Neuron (in vitro differentiated cells): ENCODE results near the gene SYNDIG1L.
"Not testable (repeated sequence)": the region's sequence is repeated elsewhere in the genome, so short reads cannot be mapped to it uniquely, and the experiment has no call there.

ENCODE experiments used
- H2AFZ ChIP-seq: one replicate; pipeline ENCODE4 v1.6.1; 2013; ENCODE audit warnings: low read depth, mild to moderate bottlenecking, inconsistent platforms, low read length, moderate library complexity
- H3K27me3 ChIP-seq: one replicate; pipeline ENCODE4 v1.6.1; 2013; ENCODE audit warnings: low read length; ENCODE audit not compliant: insufficient read depth
- H3K36me3 ChIP-seq: one replicate; pipeline ENCODE4 v1.6.1; 2013; ENCODE audit warnings: low read length; ENCODE audit not compliant: insufficient read depth
- H3K4me1 ChIP-seq: one replicate; pipeline ENCODE4 v1.6.1; 2013; ENCODE audit warnings: low read length; ENCODE audit not compliant: insufficient read depth
- H3K4me3 ChIP-seq: 2 replicates; pipeline ENCODE4 v1.5.1; 2013; ENCODE audit warnings: mild to moderate bottlenecking, low read length, moderate library complexity
- H3K9me3 ChIP-seq: one replicate; pipeline ENCODE4 v1.6.1; 2013; ENCODE audit warnings: low read length

The SYNDIG1L gene

GRCh38 chr14:74391479-74391878, 34.5 kb downstream of the SYNDIG1L start:
- Histone ChIP-seq H3K27me3 (peaks cover 23% of the 10 kb centered on the region), H3K9me3 (no peaks in the 10 kb centered on the region), H3K4me1 (no peaks in the 10 kb centered on the region), H2AFZ (no peak overlapping the region), H3K4me3 (no peak overlapping the region), H3K36me3 (no peaks in the 10 kb centered on the region)

GRCh38 chr14:74390505-74390904, 35.5 kb downstream of the SYNDIG1L start:
- H3K9me3 ChIP-seq, H3K4me1 ChIP-seq, H3K36me3 ChIP-seq, H2AFZ ChIP-seq, H3K4me3 ChIP-seq: not testable (repeated sequence)
- H3K27me3 ChIP-seq = peaks cover 27% of the 10 kb centered on the region

- Histone ChIP-seq H3K36me3 (no peaks in the 10 kb centered on the region), H3K4me1 (no peaks in the 10 kb centered on the region), H2AFZ (no peak overlapping the region), H3K4me3 (no peak overlapping the region), H3K27me3 (peaks cover 22% of the 10 kb centered on the region), H3K9me3 (no peaks in the 10 kb centered on the region)
Measured at GRCh38 chr14:74389980-74390379, 36.0 kb downstream of the SYNDIG1L start.

GRCh38 chr14:74382231-74382630, 43.8 kb downstream of the SYNDIG1L start:
- H3K4me1 ChIP-seq = no peaks in the 10 kb centered on the region
- peaks cover 8% of the 10 kb centered on the region for H3K27me3 ChIP-seq
- no peaks in the 10 kb centered on the region for H3K36me3 ChIP-seq
- H2AFZ ChIP-seq = no peak overlapping the region
- H3K9me3 ChIP-seq = no peaks in the 10 kb centered on the region
- no peak overlapping the region for H3K4me3 ChIP-seq

- H3K4me1 ChIP-seq, H3K36me3 ChIP-seq, H3K4me3 ChIP-seq, H2AFZ ChIP-seq, H3K27me3 ChIP-seq, H3K9me3 ChIP-seq: not testable (repeated sequence)
Measured at GRCh38 chr14:74381571-74381970, 44.4 kb downstream of the SYNDIG1L start.

- no peaks in the 10 kb centered on the region for H3K4me1 ChIP-seq
- no peaks in the 10 kb centered on the region for H3K36me3 ChIP-seq
- H3K4me3 ChIP-seq = no peak overlapping the region
- H2AFZ ChIP-seq = no peak overlapping the region
- H3K9me3 ChIP-seq = no peaks in the 10 kb centered on the region
- H3K27me3 ChIP-seq = no peaks in the 10 kb centered on the region
Measured at GRCh38 chr14:74380845-74381244, 45.2 kb downstream of the SYNDIG1L start.

- Histone ChIP-seq H3K36me3 (no peaks in the 10 kb centered on the region), H3K4me3 (no peak overlapping the region), H3K4me1 (no peaks in the 10 kb centered on the region), H3K27me3 (no peaks in the 10 kb centered on the region), H2AFZ (no peak overlapping the region), H3K9me3 (no peaks in the 10 kb centered on the region)
Measured at GRCh38 chr14:74380172-74380571, 45.8 kb downstream of the SYNDIG1L start.

- H3K4me1 ChIP-seq = no peaks in the 10 kb centered on the region
- no peaks in the 10 kb centered on the region for H3K27me3 ChIP-seq
- H3K36me3 ChIP-seq = no peaks in the 10 kb centered on the region
- no peak overlapping the region for H3K4me3 ChIP-seq
- H2AFZ ChIP-seq = no peak overlapping the region
- H3K9me3 ChIP-seq = no peaks in the 10 kb centered on the region
Measured at GRCh38 chr14:74377976-74378690, 47.9 kb downstream of the SYNDIG1L start.

- H2AFZ ChIP-seq = no peak overlapping the region
- no peaks in the 10 kb centered on the region for H3K9me3 ChIP-seq
- no peak overlapping the region for H3K4me3 ChIP-seq
- no peaks in the 10 kb centered on the region for H3K4me1 ChIP-seq
- H3K27me3 ChIP-seq = peaks cover 8% of the 10 kb centered on the region
- no peaks in the 10 kb centered on the region for H3K36me3 ChIP-seq
Measured at GRCh38 chr14:74368441-74368840, 57.6 kb downstream of the SYNDIG1L start.

- no peak overlapping the region for H2AFZ ChIP-seq
- no peaks in the 10 kb centered on the region for H3K9me3 ChIP-seq
- H3K4me3 ChIP-seq = no peak overlapping the region
- H3K36me3 ChIP-seq = no peaks in the 10 kb centered on the region
- H3K27me3 ChIP-seq = peaks cover 8% of the 10 kb centered on the region
- H3K4me1 ChIP-seq = no peaks in the 10 kb centered on the region
Measured at GRCh38 chr14:74368026-74368425, 58.0 kb downstream of the SYNDIG1L start.

- peaks cover 3% of the 10 kb centered on the region for H3K4me1 ChIP-seq
- H3K36me3 ChIP-seq = no peaks in the 10 kb centered on the region
- no peaks in the 10 kb centered on the region for H3K9me3 ChIP-seq
- no peak overlapping the region for H2AFZ ChIP-seq
- no peak overlapping the region for H3K4me3 ChIP-seq
- H3K27me3 ChIP-seq = peaks cover 8% of the 10 kb centered on the region
Measured at GRCh38 chr14:74364271-74364880, 61.6 kb downstream of the SYNDIG1L start.

- Histone ChIP-seq H3K36me3 (no peaks in the 10 kb centered on the region), H3K4me3 (no peak overlapping the region), H3K9me3 (no peaks in the 10 kb centered on the region), H2AFZ (peak overlapping the region; percentile 31), H3K4me1 (peaks cover 3% of the 10 kb centered on the region), H3K27me3 (peaks cover 10% of the 10 kb centered on the region)
Measured at GRCh38 chr14:74362361-74362915, 63.6 kb downstream of the SYNDIG1L start.

GRCh38 chr14:74360163-74360562, 65.8 kb downstream of the SYNDIG1L start:
- Histone ChIP-seq H2AFZ (no peak overlapping the region), H3K4me1 (peaks cover 3% of the 10 kb centered on the region), H3K36me3 (no peaks in the 10 kb centered on the region), H3K9me3 (no peaks in the 10 kb centered on the region), H3K4me3 (no peak overlapping the region), H3K27me3 (peaks cover 10% of the 10 kb centered on the region)
